ENCODE results near the gene EXOC6B.

DNA sequence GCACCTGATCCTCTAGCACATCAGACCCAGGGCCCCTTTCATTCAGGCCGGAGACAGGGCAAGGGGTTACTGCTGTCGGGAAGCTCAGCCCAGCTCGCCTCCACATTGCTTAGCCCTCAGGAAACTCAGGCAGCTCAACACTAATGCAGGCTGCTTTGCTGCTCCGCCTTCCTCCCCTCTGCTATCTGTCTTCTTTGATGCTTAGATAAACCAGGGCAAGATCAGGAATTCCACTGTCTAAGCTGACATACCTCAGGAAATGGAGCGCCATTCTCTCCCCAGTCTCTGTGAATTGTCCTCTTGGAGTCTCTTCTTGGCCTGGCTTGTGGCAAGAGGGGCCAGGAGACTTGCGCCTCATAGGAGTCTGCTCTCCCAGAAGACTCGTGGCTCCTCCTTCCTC lies 25.5 kb upstream of the EXOC6B start:
- no peak for TF ChIP-seq YY1 (IDR thresholded peaks at IDR 0.05; ENCODE audit: insufficient read depth, insufficient read length)
- no peak for TF ChIP-seq ZNF274 (IDR thresholded peaks at IDR 0.05; ENCODE audit: low read depth, low read length)

Data from NT2/D1 (cell line).